Mucosa of stomach (tissue), 1 donor: ENCODE measurements around the gene DPP9.

Experiments
- H3K27me3 ChIP-seq: one replicate; pipeline ENCODE4 v1.7.0; 2013; ENCODE audit warnings: mild to moderate bottlenecking, low read length; ENCODE audit not compliant: control insufficient read depth, insufficient read depth
- H3K36me3 ChIP-seq: one replicate; pipeline ENCODE4 v1.7.0; 2013; ENCODE audit warnings: low read length; ENCODE audit not compliant: control insufficient read depth, insufficient read depth
- H3K4me1 ChIP-seq: one replicate; pipeline ENCODE4 v1.7.0; 2013; ENCODE audit warnings: mild to moderate bottlenecking, low read length; ENCODE audit not compliant: control insufficient read depth, insufficient read depth
- H3K4me3 ChIP-seq: one replicate; pipeline ENCODE4 v1.7.0; 2013; ENCODE audit warnings: low read length
- H3K9ac ChIP-seq: one replicate; pipeline ENCODE4 v1.7.0; 2013; ENCODE audit warnings: mild to moderate bottlenecking, low read length, moderate library complexity
- H3K9me3 ChIP-seq: one replicate; pipeline ENCODE4 v1.7.0; 2013; ENCODE audit warnings: mild to moderate bottlenecking, low read length, moderate library complexity; ENCODE audit not compliant: control insufficient read depth
- donor health status: Pancreatic carcinoma.

Gene DPP9

DNA sequence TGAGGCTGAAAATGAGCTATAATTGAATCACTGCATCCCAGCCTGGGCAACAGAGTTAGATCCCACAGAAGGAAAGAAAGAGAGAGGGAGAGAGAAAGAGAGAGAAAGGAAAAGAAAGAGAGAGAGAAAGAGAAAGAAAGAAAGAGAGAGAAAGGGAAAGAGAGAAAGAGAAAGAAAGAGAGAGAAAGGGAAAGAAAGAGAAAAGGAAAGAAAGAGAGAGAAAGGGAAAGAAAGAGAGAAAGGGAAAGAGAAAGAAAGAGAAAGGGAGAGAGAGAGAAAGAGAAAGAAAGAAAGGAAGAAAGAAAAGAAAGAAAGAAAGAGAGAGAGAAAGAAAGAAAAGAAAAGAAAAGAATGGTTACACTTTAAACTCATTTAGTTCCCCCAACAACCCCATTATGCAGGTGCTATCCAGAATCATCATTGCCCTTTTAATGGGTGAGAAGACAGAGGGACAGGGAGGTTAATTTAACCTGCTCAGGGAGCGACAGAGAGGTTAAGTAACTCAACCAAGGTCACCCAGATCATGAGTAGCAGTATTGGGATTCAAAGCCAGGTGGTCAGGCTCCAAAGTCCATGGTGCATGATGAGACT, 10.2 kb upstream of the DPP9 start:
- H3K27me3 ChIP-seq = peaks cover 7% of the 10 kb centered on the region
- H3K9ac ChIP-seq = no peak overlapping the region
- H3K4me1 ChIP-seq = no peaks in the 10 kb centered on the region
- no peaks in the 10 kb centered on the region for H3K36me3 ChIP-seq
- no peaks in the 10 kb centered on the region for H3K9me3 ChIP-seq
- no peak overlapping the region for H3K4me3 ChIP-seq

DNA sequence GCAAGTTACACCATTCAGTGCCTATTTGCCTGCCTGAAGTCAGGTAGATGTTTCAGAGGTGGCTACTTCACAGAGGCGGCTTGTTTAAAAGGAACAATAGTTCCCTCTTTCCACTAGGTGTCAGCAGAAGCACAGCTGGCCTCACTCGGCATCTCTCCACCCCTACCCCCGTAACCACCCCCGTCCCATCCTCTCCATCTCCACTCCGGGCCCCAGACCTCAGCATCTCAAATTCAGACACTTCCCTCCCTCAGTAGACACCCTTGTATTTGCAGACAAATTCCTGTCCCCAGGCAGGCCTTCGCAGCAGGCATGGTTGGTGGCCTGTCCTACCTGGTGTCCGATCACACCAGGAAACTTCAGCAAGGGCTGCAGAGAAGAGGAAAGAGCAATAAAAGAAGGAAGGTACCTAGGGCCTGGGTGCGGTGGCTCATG, 9.1 kb upstream of the DPP9 start:
- Histone ChIP-seq H3K27me3 (no peaks in the 10 kb centered on the region), H3K4me1 (no peaks in the 10 kb centered on the region), H3K36me3 (no peaks in the 10 kb centered on the region), H3K9me3 (no peaks in the 10 kb centered on the region), H3K9ac (no peak overlapping the region), H3K4me3 (no peak overlapping the region)

DNA sequence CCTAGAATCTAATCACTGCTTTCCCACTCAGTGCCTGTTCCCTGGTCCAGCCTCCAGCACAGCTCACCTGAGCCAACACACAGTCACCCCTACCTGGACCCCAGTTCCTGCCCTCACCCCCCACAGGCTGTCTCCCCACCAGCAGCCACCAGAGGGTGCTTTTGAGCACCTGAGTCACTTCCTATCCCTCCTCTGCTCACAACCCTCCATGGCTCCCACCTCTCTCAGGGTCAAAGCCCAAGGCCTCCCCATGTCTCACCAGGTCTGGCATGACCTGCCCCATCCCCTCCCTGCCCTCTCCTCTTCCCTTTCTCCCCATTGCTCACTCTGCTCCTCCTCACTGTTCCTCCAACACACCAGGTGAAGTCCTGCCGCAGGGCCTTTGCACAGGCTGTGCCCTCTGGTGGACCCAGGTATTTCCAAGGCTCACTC, 7.1 kb upstream of the DPP9 start:
- Histone ChIP-seq H3K36me3 (no peaks in the 10 kb centered on the region), H3K9ac (no peak overlapping the region)

DNA sequence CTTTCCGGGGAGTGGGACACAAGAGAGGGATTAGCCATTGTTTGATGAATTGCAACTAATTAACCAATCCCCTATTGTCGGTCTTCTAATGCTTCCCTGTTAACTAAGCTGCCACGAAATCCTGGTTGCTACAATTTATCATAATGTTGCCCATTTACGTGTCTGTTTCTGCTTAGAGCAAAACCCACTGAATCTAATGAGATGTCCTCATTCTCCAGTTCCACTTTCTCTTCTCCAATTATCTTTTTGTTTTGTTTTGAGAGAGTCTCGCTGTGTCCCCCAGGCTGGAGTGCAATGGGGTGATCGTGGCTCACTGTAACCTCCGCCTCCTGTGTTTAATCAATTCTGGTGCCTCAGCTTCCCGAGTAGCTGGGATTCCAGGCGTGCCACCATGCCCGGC, 5.2 kb upstream of the DPP9 start:
- H3K4me3 ChIP-seq = no peak overlapping the region
- H3K9me3 ChIP-seq = no peaks in the 10 kb centered on the region
- H3K27me3 ChIP-seq = no peaks in the 10 kb centered on the region
- H3K36me3 ChIP-seq = no peaks in the 10 kb centered on the region
- no peaks in the 10 kb centered on the region for H3K4me1 ChIP-seq
- no peak overlapping the region for H3K9ac ChIP-seq

More for the DNA sequence above, 7.1 kb upstream of the DPP9 start:
- Histone ChIP-seq H3K27me3 (no peaks in the 10 kb centered on the region), H3K4me1 (no peaks in the 10 kb centered on the region), H3K4me3 (no peak overlapping the region), H3K9me3 (no peaks in the 10 kb centered on the region)

DNA sequence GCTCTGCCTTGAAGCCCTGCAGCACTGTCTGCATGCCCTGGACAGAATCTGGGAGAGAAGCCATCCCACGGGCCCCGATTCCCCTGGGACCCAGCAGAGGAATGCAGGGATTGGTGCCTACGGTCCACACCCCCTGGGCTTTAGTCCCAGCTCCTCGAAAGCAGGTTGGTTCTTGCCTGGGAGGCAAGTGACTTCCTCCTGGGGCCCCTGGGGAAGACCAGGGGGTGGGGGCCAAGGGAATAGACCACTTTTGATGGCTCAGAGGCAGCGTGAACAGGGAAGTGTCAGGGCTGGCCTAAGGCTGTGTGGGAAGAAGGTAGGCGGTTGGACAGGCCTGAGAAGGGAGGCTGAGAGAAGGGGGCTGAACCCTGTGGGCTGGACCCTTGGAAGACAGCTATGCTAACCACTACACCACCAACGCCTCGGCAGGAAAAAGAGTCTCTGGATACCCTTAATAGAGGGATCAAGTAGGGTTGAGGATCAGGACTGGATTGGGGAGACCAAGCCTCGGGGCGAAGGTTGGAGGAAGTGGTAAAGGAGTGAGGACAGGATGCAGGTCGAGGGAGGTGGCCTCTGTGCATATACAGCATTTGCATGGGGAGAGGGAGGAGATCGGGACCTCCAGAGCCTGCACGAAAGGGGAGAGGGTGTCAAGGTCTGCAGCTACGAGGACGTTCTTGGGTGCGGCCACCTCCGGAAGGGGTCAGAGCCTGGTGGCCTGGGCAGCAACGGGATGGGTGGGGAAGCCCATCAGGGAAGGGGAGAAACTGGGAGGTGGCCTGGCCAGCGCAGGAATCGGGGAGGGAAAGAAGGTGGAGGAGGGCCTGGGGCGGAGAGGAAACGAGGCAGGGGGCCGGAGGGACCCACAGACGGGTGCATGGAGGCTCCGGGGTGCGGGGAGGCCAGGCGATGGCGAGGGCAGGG, 709 bp downstream of the DPP9 start:
- Histone ChIP-seq H3K4me1 (peaks cover 20% of the 10 kb centered on the region), H3K9me3 (no peaks in the 10 kb centered on the region), H3K9ac (peak overlapping the region; percentile 86), H3K27me3 (no peaks in the 10 kb centered on the region), H3K36me3 (peaks cover 9% of the 10 kb centered on the region), H3K4me3 (peak overlapping the region; percentile 100)

DNA sequence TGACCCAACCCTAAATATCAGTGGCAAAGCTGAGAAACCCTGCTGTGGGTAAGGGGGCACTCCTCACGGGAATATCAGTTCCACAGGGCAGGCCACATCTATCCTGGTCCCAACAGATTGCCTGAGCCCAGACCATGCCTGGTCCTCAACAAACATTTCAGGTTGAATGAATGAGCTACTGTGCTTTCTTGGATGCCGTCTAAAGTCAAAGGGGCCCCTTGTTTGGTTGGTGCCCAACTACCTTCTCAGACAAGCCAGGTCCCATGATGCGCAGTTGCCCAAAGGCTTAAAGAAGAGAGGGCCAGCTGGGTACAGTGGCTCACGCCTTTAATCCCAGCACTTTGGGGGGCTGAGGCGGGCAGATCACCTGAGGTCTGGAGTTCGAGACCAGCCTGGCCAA, 2.4 kb downstream of the DPP9 start:
- Histone ChIP-seq H3K9me3 (no peaks in the 10 kb centered on the region), H3K4me1 (peaks cover 28% of the 10 kb centered on the region), H3K9ac (no peak overlapping the region), H3K36me3 (peaks cover 9% of the 10 kb centered on the region), H3K4me3 (no peak overlapping the region), H3K27me3 (no peaks in the 10 kb centered on the region)

DNA sequence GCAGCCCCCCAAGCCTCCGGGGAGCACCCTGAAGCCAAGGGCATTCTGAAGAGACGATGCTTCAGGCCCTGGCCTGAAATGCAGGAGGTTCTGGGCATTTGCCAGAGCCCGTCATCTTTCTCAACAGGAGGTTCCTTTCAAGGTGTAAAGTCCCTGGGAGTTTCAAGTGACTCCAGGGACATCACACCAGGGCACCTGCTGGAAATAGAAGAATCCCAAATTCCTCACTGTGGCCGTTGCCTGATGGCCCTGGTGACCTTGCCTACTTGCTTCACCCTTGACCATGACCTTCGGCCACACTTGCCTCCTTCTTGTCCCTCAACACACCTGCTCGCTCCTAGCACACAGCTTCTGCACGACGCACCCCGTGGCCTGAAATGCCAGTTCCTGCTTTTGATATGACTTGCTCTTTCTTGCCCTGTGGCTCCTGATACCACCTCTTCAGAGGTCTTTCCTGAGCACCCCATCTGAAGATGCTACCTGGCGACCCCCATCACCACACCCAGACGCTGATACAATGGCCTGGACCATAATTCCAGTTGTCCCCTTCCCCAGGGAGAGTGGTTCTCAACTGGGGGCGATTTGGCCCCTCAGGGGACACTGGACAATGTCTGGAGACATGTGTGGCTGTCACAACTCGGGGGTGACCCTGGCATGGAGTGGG, 3.5 kb downstream of the DPP9 start:
- Histone ChIP-seq H3K9me3 (no peaks in the 10 kb centered on the region), H3K27me3 (no peaks in the 10 kb centered on the region), H3K4me1 (peaks cover 38% of the 10 kb centered on the region), H3K9ac (no peak overlapping the region), H3K36me3 (peaks cover 9% of the 10 kb centered on the region), H3K4me3 (no peak overlapping the region)

DNA sequence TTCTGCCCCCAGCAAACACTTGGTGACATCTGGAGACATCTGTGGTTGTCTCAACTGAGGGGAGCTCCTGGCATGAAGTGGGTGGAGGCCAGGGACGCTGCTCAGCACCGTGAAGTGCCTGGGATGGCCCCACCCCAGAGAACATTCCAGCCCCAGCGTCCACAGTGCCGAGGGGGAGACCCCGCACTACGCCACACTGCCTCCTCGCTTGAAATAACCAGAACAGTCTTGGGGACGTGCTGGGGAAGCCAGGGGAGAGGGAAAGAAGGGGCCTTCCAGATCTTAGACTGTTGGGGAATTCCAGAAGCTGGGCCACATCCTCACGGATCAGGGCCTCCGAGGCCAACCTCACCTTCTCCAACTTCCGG, 4.2 kb downstream of the DPP9 start:
- Histone ChIP-seq H3K9ac (no peak overlapping the region), H3K9me3 (no peaks in the 10 kb centered on the region), H3K4me1 (peaks cover 44% of the 10 kb centered on the region), H3K4me3 (no peak overlapping the region), H3K27me3 (no peaks in the 10 kb centered on the region), H3K36me3 (peaks cover 9% of the 10 kb centered on the region)

DNA sequence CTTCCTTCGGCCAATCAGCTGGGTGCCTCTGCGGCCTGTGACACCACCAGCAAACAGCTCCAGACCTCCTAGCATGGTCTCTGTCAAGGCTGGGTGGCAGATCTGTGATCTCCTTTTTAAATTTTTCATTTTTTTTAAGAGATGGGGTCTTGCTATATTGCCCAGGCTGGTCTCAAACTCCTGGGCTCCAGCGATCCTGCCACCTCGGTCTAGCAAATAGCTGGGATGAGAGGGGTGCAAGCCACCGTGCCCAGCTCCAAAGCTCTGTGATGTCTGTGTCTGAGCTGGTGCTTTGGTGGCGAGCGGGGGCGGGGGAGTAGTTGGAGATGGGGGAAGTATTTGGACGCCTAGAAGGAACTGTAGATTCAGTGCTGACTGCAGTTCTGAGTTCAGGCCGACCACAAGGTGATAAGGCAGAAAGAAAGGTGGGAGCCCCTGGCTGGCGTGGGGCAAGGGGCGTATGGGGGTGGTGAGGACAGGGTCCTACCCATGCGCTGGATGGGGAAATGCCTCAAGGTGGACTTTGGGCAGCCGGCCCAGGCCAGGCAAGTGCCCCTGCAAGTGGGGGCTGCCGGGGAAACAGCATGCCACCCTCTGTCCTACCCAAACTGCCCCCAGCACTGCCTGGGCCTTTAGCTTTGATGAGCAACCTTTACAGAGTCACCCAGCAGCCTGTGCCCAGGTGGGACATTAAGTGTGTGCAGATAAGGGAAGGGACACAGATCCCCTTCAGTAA, 5.5 kb downstream of the DPP9 start:
- no peak overlapping the region for H3K4me3 ChIP-seq
- H3K27me3 ChIP-seq = no peaks in the 10 kb centered on the region
- H3K4me1 ChIP-seq = peaks cover 56% of the 10 kb centered on the region
- H3K9ac ChIP-seq = no peak overlapping the region
- H3K9me3 ChIP-seq = no peaks in the 10 kb centered on the region
- H3K36me3 ChIP-seq = peaks cover 9% of the 10 kb centered on the region

DNA sequence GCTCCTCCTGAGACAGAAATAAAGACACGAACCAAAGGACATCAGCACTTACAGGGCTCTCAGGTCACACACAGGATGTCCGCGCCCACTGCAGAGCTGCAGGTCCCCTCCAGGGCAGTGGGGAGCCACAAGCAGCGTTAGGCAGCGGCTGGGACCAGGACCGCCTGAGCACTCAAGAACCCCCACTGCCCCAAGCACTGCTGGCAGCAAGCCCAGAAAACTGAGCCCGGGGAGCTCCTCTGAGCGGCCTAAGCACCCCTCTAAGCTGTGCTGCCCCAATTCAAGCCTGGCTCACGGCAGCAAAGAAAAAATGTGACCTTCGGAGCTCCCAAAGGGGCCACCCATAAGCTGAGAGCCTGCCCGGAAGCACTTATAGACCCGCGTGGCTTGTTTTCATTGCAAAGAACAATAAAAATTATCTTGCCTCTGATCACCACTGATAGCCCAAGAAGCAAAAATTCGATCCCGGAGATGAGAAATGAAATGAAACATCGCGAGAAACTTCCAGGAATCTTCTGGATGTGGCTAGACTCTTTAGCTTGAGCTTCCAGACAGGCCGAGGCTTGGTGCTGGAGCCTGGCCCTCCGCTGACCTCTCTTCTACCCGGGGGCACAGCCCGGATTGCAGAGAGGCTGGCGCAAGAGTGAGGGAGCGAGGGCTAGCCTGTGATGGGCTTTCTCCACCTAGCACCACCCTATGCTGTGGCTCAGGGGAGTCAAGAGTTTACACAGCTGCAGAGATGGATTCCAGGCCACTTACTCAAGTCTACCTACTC, 6.3 kb downstream of the DPP9 start:
- Histone ChIP-seq H3K4me3 (no peak overlapping the region), H3K4me1 (peaks cover 56% of the 10 kb centered on the region), H3K27me3 (no peaks in the 10 kb centered on the region), H3K9me3 (no peaks in the 10 kb centered on the region), H3K36me3 (peaks cover 9% of the 10 kb centered on the region), H3K9ac (no peak overlapping the region)

DNA sequence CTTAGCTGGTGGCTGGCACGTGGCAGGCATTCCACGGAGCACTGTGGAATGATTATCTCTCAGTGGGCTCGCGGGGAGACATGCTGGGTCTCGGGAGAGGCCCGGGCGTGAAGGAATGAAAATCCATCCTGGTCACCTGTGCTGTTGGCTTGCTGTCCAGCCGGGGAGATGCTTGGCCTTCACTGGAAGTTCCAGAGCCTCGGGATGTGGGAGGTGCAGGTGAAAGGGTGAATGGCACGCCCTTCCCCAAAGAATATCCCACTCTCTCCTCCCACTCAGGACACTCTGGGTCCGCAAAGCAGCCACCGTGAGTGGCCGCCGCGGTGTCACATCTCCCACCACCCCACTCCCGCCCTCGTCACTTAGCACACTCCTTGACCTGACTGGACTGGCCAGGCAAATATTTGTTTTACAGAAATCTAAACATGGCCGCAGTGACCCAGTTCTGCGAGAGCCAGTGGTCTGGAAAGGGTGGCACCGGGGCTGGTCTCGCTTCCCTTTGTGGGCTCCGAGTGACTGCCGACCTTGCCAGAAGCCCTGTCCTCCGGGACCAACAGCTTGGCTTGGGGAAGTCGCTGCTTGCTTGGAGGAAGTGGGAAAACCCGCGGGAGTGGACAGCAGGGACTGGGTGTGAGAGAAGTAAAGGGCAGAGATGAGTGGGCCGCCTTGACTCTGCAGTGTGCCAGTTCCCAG, 8.0 kb downstream of the DPP9 start:
- H3K4me3 ChIP-seq = no peak overlapping the region
- peaks cover 49% of the 10 kb centered on the region for H3K4me1 ChIP-seq
- peaks cover 5% of the 10 kb centered on the region for H3K36me3 ChIP-seq
- no peaks in the 10 kb centered on the region for H3K9me3 ChIP-seq
- no peak overlapping the region for H3K9ac ChIP-seq
- H3K27me3 ChIP-seq = no peaks in the 10 kb centered on the region
